ENCODE data around the gene ZCCHC2. TPM values are rescaled to one million over a fixed set of nuclear protein-coding genes. Genes with fewer than 3 reads are reported as not detected.

ZCCHC2 gene
- total RNA-seq, 1 donor from 2014 or later = 18.5 TPM

DNA sequence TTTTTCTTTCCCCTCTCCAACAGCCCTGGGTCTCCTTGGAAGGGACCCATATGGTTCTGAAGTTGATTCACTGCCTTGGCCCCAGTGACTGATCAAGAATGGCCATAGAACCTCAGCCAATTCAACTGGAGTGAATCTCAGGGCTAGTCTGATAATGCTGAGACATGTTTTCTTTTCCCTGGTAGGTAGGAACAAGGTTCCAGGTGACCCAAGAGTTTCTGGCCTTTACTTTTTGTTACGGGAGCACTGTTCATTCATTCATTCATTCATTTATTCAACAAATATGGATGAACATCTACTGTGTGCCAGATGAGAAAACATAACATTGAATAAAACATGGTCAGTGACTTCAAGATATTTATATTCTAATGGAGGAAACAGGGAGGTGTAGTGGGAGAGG lies 3.1 kb upstream of the ZCCHC2 start:
- Mint-ChIP-seq H3K36me3 (ENCODE audit: insufficient read depth) (no peaks in the 10 kb centered on the region), H3K27me3 (peaks cover 6% of the 10 kb centered on the region), H3K4me3 (ENCODE audit: low read depth) (no peak overlapping the region), H3K4me1 (ENCODE audit: low read depth) (peaks cover 4% of the 10 kb centered on the region), H3K27ac (no peak overlapping the region), H3K9me3 (ENCODE audit: low read depth) (no peaks in the 10 kb centered on the region)
- DNase-seq (ENCODE audit: low spot score, unreplicated experiment) = no peak
- TF ChIP-seq, protein P1, sequence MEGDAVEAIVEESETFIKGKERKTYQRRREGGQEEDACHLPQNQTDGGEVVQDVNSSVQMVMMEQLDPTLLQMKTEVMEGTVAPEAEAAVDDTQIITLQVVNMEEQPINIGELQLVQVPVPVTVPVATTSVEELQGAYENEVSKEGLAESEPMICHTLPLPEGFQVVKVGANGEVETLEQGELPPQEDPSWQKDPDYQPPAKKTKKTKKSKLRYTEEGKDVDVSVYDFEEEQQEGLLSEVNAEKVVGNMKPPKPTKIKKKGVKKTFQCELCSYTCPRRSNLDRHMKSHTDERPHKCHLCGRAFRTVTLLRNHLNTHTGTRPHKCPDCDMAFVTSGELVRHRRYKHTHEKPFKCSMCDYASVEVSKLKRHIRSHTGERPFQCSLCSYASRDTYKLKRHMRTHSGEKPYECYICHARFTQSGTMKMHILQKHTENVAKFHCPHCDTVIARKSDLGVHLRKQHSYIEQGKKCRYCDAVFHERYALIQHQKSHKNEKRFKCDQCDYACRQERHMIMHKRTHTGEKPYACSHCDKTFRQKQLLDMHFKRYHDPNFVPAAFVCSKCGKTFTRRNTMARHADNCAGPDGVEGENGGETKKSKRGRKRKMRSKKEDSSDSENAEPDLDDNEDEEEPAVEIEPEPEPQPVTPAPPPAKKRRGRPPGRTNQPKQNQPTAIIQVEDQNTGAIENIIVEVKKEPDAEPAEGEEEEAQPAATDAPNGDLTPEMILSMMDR (IDR thresholded peaks at IDR 0.05; ENCODE audit: unreplicated experiment) = no peak

GRCh38 chr18:62521082-62521481 lies 1.7 kb upstream of the ZCCHC2 start:
- peak overlapping the region; percentile 81 for H3K4me3 Mint-ChIP-seq (ENCODE audit: low read depth)
- TF ChIP-seq, protein P1 (IDR thresholded peaks at IDR 0.05; ENCODE audit: unreplicated experiment) = no peak
- H3K27me3 Mint-ChIP-seq = peaks cover 6% of the 10 kb centered on the region
- peaks cover 17% of the 10 kb centered on the region for H3K4me1 Mint-ChIP-seq (ENCODE audit: low read depth)
- H3K27ac Mint-ChIP-seq = no peak overlapping the region
- no peaks in the 10 kb centered on the region for H3K9me3 Mint-ChIP-seq (ENCODE audit: low read depth)
- no peak for DNase-seq (ENCODE audit: low spot score, unreplicated experiment)
- H3K36me3 Mint-ChIP-seq (ENCODE audit: insufficient read depth) = no peaks in the 10 kb centered on the region

DNA sequence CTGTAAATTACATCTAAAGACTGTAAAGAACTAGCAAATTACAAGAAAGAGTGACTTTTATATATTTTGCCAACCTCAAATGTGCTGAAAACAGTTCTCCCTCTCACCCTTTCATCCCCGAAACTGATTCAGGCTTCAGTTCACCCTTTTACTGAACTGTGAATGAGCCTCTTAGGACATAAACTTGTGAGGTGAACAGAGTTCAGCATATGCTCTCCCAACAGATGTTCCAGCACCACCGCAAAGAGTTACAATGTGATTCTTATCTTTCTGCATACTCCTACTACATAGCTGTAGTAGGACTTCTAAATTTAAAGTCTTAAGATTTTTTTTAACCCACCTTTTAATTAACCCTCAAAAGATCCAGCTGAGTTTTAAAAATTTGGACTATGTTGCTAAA lies 1.2 kb upstream of the ZCCHC2 start:
- Mint-ChIP-seq H3K36me3 (ENCODE audit: insufficient read depth) (no peaks in the 10 kb centered on the region), H3K4me1 (ENCODE audit: low read depth) (peaks cover 17% of the 10 kb centered on the region), H3K9me3 (ENCODE audit: low read depth) (no peaks in the 10 kb centered on the region), H3K27ac (peak overlapping the region; percentile 73), H3K27me3 (peaks cover 6% of the 10 kb centered on the region), H3K4me3 (ENCODE audit: low read depth) (peak overlapping the region; percentile 81)
- TF ChIP-seq, protein P1 (IDR thresholded peaks at IDR 0.05; ENCODE audit: unreplicated experiment) = no peak
- no peak for DNase-seq (ENCODE audit: low spot score, unreplicated experiment)

DNA sequence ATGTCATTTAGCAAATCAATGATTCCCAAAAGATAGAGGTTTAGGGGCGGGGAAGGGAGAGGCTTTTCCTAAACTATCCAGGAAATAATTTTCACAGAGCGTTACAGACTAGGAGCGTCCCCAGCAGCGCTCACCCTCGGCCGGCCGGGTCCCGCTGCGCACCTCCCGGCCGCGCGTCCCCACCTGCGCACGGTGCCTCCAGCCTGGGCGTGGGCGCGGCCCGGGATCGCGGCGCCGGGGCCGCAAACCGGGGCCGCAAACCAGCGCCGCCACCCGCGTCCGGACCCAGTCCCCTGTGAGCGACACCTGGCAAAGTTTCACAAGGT lies 684 bp upstream of the ZCCHC2 start:
- TF ChIP-seq, protein P1 (IDR thresholded peaks at IDR 0.05; ENCODE audit: unreplicated experiment) = no peak
- no peaks in the 10 kb centered on the region for H3K9me3 Mint-ChIP-seq (ENCODE audit: low read depth)
- peaks cover 17% of the 10 kb centered on the region for H3K4me1 Mint-ChIP-seq (ENCODE audit: low read depth)
- no peak for DNase-seq (ENCODE audit: low spot score, unreplicated experiment)
- H3K27me3 Mint-ChIP-seq = peaks cover 6% of the 10 kb centered on the region
- H3K4me3 Mint-ChIP-seq (ENCODE audit: low read depth) = peak overlapping the region; percentile 81
- H3K36me3 Mint-ChIP-seq (ENCODE audit: insufficient read depth) = no peaks in the 10 kb centered on the region
- H3K27ac Mint-ChIP-seq = peak overlapping the region; percentile 73

GRCh38 chr18:62523255-62523588 lies 397 bp downstream of the ZCCHC2 start:
- Mint-ChIP-seq H3K36me3 (ENCODE audit: insufficient read depth) (no peaks in the 10 kb centered on the region), H3K27me3 (peaks cover 6% of the 10 kb centered on the region), H3K4me1 (ENCODE audit: low read depth) (peaks cover 23% of the 10 kb centered on the region), H3K4me3 (ENCODE audit: low read depth) (no peak overlapping the region), H3K27ac (no peak overlapping the region), H3K9me3 (ENCODE audit: low read depth) (no peaks in the 10 kb centered on the region)
- TF ChIP-seq, protein P1 (IDR thresholded peaks at IDR 0.05; ENCODE audit: unreplicated experiment) = no peak
- peak; percentile 10 for DNase-seq (ENCODE audit: low spot score, unreplicated experiment)

Data from progenitor cell of endocrine pancreas (in vitro differentiated cells).